Effector CD8-positive, alpha-beta T cell (primary cell): Measurements from ENCODE around the gene FANK1.

ENCODE experiments used
- DNase-seq: peaks from one replicate; lab custom pipeline; 2025; lab: John Stamatoyannopoulos, UW

FANK1 gene

DNA sequence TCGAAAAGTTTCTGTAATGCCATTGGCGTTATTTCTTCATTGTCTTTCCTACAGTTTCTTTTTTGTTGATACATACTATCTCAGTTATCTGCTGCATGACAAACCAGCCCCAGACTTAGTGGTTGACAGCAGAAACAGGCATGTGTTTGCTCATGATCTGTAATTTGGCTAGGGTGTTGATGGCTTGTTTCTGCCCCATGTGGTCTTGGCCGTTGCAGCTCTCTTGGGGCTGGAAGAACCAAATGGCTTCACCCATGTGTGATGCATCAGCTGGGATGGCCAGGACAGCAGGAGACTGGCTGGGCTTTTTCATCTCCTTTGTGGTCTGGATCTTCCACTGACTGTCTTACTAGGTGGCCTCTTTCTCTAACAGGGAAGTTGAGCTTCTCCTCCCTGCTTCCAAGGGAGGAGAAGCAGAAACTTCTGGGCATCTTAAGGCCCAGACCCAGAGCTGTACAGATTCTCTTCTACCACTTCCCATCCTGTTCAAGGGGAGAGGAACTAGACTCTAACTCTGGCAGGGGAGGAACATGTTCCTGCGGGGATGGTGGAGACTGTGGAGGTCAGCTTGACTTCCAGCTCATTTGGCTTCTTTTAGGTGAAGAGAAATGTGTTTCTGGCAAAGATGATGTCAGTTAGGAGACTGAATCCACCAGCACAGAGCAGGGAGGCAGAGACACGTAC lies 89.3 kb downstream of the FANK1 start:
- no peak for DNase-seq

DNA sequence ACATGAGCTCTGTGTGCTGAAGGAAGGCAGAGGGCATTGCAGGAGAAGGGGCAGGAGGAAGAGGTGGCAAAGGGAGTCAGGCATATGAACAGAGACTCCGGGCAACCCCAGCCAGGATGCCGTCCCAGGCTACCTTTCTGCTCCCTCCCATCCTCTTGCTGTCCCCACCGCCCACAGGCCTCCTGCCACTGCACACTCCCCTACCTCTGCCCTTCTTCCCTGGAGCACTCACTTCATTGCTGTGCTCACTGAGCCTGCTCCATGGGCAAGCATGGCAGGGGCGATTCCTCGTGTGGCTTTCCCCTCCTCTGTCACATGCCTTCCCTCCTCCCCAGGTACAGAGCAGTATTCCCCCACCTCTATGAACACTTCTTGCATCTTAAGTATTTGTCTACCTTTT lies 93.4 kb downstream of the FANK1 start:
- no peak for DNase-seq

DNA sequence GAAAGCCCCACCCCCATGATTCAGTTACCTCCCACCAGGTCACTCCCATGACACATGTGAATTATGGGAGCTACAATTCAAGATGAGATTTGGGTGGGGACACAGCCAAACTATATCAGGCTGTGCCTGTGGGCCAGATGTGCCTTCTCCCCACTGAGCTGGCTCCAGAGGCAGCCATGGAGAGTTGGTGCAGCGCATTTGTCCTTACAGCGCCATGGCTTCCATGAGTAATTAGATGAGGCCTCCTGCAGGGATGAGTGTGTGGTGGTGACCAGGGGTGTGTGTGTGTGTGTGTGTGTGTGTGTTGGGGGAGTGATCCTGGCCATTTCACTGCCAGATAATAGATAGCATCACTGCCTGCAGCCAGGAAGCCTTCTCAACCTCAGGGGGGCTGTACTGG lies 94.6 kb downstream of the FANK1 start:
- no peak for DNase-seq

DNA sequence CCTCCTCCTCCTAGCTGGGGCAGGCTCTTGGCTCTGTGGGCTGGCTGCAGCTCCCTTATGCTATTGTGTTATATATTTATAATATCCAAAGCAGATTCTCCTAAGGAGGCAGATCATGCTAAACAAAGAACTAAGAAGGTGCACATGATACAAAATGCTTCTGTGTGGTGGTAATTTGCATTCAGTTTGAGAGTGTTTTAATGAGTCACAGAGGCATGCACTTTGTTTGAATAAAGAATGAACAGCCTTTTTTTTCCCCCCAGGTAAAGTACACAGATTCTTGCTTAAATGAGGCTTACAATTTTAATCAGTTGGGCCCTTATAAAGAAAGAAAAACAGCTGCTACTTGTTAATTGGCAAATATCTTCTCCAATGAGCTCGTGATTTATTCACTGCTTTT lies 95.0 kb downstream of the FANK1 start:
- DNase-seq: no peak

DNA sequence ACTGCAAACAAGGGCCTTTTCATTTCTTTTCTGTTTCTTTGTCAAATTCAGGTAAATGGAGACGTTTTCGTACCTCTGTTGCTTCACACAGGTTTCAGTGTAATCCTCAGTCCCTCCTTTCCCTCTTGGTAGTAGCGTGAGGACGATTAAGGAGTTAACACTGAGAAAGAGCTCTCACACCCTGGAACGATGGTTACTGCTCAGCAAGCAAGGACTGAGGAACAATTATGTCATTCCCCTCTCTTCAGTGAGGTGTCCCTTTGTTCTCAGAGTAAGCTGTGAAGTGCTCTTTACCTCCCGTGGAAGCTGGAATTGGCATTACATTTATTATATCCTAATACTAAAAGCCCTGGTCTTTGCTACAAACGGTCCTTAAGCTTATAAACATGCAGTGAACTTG lies 95.9 kb downstream of the FANK1 start:
- no peak for DNase-seq

DNA sequence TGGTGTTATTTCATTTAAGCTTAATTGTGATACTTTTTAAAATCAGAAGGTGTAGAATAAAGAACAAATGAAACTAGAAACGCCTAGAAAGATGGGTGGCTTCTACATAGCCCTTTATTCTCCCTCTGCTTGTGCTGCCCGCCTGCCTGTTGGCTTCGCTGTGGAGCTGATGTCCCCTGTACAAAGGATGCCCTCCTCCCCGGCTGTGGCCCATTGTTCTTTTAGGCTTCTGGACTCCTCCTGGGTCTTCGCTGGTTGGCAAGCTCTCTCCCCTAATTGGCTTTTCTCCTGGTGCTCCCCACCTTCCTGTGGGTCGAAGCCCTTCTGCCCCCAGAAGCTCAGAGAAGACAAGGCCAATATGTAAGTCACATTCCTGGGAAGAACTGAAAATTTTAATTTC lies 98.2 kb downstream of the FANK1 start:
- no peak for DNase-seq

DNA sequence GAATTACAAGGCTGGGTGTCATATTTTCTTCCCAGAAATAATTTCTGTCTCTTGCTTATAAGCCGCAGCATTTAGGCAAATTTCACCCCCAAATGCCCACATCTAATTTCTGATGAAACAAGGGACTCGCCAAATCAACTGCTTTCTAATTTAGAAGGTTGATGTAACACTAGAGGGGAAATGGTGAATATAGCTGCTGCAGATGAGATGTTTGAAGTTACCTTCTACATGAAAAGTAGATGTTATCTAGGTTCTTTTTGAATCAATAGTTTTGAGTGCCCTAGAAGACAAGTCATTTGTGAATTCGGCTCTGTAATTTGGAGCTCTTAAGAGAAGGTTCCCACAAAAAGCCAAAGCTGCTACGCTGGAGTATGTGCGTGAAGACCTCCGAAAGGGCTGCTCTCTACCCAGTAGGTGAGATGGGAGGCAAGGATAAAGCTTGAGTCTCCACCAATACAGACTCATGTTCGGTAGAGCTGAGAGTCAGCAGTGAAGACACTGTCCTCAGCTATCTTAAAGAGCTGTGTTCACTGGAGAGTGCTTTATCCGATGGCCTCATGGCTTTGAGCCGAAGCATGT lies 99.5 kb downstream of the FANK1 start:
- no peak for DNase-seq

DNA sequence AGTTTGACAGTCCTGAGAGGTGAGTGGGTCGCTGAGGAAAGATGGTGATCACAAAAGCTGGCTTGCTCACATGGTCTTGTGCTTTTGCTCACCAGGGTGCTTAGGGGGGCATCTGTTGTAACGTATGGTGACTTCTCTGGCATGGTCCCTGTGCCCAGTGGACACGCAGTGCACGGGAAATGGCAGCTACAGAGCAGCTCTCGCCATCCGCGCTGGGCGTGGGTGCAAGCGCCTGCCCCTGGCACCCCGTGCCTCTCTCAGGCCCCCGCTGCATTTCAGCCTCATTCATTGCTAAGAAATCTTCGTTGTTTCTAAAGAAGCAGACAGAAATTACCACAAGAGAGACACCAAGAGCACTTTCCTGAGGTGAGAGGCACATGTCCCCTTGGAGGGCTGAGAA lies 101.2 kb downstream of the FANK1 start:
- DNase-seq: no peak

DNA sequence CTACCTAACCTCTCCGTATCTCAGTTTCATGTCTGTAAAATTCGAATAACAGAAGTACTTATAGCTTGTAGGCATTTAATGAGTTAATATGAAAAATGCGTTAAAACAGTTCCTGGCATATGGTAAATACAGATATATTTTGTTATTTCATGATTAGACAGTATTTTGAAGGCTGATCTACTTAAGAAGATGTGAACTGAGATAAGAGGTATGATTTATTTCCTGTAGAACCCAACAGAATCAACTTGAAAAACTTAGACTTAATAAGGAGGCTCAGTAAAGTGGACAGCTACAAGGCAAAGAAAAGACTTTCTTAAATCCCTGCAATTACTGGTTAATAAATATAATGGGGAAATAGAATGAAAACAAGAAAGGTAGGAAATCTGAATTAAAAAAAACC lies 103.3 kb downstream of the FANK1 start:
- no peak for DNase-seq

DNA sequence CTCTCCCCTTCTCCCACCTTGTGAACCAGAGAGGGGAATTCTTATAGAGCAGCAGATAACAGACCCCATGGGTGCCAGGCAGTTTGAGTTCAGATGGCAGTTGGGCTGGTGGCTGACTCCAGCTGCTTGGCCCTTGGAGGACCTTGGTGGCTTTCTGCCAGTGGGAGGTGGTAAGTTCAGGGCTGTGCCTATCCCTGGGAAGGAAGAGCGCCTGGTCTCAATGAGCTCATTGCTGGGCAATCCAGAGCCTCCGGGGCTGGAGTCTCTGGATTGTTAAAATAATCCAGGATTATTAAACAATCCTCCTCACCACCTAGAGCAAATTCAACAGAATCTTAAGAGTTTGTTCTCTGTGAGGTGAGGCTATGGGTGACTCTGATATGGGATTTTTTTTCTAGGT lies 105.2 kb downstream of the FANK1 start:
- no peak for DNase-seq

DNA sequence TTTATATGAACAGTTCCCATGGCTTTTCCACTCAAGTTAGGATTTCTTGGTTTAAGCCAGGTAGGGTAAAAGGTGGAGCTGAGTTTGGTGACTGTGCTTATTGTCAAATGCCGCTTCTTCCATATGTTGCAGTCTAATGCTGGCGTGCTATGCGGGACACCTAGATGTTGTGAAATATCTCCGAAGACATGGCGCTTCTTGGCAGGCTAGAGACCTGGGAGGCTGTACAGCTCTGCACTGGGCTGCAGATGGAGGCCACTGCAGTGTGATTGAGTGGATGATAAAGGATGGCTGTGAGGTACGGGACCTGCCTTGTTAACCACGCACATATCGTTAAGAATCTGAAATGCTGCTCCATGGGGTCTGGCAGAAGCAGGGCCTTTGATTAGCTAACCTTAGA lies 108.4 kb downstream of the FANK1 start:
- no peak for DNase-seq

DNA sequence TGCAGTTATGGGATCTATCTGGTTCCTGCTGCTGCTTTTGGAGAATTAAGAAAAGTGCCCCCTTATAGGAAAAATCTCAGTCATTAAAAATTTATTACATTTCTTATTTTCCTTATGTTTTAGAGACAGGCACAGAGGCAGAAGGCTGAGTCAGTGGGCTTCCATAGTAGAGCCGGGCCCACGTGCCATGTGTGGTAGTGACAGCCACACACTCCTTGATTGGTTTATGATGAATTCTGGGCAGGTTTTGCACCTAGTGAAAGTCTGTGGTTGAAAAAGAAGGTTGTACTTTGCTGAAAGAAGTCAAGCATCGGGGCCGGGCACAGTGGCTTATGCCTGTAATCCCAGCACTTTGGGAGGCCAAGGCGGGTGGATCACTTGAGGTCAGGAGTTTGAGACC lies 109.9 kb downstream of the FANK1 start:
- DNase-seq: no peak

DNA sequence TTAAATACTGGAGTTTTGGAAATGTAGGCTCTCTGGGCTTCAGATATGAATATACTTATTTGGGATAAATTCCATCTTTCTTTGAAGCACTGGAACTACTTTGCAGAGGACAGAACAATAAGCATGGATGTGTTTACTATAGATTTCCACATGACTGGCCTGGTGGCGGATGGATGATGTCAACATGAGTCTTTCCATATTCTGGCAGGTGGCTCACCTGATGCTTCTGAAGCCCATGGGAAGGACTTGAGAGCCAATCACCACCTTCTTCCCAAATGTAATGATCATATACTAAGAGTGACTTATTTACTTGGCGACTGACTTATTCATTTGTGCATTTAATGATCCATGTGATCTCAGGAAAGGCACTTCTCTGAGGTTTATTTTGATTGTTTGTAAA lies 110.5 kb downstream of the FANK1 start:
- DNase-seq: no peak

DNA sequence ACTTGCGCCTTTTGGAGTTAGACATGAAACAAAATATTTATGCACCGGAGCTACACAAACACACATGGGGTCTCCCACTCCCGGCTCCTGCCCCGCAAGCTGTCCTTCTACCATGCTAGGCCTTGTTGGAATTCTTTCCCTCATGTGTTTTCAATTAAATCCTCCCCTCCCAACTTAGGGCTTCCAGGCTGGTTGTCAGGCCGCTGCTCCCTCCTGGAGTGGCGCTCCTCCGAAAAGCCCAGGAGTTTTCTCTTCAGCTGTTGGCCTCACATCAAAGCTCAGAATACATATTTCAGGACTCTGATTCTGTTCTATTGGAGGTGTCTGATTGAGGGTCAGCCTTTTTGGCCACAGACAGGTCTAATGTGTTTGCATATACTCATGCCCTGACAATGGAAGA lies 113.3 kb downstream of the FANK1 start:
- no peak for DNase-seq

DNA sequence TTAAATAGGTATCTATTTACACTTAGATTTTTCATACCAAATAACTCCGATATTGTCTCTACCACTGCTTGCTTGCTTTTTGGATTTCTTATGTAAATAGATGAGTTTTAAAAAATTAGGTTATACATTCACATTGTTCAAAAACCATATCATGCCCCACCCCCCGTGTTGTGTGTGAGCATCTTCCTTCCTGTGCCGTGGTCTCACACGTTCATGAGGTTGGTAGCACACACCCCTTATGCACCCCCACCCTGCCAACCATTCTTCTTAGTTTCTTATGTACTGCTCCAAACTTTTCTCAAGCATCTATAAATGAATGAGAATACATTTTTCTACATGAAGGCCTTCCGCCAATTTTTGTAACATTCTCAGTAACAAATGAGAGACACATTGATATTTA lies 115.6 kb downstream of the FANK1 start:
- no peak for DNase-seq

DNA sequence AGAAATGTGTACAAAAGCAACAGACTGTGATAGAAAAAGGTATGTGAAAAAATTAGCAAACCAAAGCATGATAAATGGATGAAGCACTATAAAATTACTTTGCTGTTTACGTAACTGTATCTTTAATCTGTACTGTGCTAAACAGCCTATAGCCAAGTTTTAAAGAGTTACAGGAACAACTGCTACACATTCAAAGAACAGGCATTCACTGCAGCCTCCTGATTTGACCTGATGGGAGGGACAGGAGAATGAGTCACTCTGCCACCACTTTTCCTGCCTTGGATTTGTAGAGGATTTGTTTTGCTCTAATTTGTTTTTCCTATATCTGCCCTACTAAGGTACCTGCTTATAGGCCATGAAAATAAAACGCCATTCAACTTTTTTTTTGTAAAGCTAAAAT lies 116.1 kb downstream of the FANK1 start:
- DNase-seq: no peak

DNA sequence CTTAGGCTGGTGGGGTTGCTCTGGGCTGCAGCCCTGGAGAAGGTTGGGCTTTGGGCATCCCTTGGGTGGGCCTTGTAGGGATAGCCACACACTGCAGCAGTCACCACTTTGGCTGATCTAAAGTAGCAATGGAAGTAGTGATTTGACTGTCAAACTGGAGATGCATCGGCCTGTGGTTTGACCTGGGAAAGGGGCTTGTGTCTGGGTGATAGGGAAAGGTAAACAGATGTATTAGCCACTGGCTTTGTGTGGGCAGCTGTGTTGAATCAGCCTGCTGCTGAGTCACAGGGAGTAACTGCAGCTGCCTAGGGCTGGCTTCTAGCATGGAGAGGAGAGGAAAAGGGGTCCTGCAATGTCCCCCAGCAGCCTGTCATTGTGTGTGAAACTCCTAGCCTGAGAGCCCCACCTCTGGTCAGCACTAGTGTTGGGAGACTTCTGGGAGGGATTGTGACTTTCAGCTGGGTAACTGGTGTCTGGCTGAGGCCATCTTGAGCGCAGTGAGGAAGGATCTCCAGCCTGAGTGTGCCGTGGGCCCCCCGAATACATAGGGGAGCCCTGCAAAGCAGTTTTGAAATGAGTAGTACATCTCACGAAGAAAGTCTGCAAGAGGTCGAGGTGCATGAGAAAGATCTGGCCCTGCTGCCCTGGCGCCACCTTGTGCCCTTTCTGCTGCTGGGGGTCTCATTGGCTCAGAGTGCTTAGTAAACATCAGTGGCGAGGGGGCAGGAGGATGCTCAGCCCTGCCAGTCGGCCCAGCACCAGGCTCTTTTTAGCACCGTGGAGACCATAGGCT lies 117.3 kb downstream of the FANK1 start:
- no peak for DNase-seq

DNA sequence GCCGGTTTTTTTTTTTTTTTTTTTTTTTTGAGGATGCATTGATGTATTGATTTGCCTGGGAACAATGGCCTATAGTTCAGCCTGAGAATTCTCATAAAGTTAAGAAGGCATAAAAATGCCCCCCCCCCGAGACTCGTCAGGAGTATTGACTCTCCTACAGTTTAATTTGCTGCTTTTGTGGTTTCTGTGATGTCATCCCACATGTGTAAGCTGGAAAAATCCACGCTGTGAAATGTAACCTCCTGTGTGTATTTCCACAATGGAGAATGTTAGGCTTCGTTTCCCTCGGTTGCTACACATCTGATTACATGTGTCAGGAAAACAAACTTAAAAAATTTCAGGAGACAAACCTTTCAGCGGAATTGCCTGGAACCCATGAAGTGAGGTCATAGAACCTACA lies 117.9 kb downstream of the FANK1 start:
- DNase-seq: no peak

DNA sequence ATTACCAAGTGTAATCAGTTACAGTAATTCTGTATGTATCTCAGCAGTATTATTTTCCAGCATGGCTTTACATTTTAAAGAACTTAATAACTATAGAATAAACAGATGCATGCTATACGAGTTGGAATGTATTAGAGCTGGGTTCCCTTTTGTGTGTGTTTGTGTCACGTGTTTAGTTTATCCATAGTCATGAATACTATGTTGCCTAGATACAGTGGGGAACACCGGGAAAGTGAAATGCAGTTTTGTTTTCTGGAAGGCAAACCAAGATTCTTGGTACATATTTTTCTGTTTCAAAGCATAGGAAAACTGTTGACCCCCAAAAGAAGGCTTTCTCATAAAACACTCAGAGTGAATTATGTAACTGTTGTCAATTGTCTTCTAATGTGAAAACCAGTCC lies 119.0 kb downstream of the FANK1 start:
- DNase-seq: no peak

DNA sequence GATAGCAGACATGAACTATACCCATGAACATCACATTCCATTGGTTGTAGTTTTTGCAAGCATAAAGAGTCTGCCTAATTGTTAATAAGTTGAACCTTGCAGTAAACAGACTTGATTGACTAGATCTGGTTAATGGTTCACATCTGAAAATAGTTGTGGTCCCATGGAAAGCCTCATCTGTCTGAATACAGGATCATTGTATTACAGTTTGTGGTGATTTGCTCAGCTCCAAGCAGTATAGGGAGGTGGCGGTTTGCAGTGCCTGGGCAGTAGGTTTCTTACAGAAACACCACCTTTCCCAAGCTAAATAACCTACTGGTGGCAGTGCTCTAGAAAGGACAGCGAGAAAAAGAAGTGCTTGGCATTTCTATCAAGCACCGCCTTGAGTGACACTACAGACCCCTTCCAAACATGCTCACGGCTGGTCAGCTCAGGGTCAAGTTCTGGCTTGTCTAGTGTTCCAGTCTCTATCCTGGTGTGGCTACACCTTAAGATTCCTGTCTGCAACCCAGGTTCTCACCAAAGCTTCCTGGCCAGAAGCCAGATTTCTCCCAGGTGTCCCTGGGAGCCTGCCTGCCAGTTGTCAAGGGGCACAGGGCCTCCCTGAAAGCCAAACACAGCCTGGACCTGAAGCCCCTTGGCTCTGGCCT lies 119.9 kb downstream of the FANK1 start:
- no peak for DNase-seq

DNA sequence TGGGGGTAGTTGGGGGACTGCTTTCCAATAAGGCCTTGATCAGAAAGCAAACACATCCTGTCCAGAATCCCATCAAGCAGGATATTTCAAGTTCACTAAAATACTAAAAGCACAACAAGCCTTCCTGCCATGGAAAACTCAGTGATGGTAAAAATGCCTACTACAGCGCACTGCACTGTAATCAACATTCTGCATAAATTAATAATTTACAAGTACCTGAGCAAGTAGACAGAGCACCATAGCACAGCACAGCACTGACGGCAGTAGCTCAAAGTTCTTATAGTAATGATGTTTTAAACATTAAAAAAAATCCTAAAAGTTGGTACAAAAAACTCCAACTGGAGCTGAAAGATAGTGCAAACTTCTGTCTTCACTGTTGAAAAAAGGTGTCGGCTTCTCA lies 120.5 kb downstream of the FANK1 start:
- no peak for DNase-seq

DNA sequence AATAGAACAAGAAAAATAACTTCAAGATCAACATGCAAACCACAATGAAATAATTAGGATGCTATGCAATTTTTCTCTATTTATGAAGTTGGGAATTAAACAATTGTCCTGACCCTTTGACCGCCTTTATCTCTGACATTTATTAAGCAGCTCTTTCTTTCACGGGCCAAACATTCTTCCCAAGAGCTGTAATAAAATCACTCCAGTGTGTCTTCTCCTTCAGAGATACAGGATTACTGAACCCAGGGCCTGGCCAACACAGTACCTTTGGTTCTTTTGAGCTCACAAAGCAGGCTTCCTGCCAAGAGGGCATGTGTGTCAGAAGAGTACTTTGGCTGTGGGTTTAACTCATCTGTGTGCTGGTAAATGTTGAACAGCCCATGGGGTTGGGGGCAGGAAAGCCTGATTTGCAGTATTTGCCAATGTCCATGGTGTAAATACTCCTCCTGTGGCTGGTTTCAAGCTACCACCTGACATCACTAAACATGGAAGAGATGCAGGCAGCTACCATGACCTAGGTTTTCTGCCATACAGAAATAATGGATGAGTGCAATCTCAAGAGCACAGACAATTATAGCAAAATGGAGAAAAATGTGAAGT lies 121.7 kb downstream of the FANK1 start:
- no peak for DNase-seq
